ENCODE results near the gene FBXW7. TPM values are rescaled to one million over a fixed set of nuclear protein-coding genes. Genes with fewer than 3 reads are reported as not detected.

The FBXW7 gene
- total and polyA plus RNA-seq, 2 of the 8 experiments (the other 6 are each of a cell fraction or from before 2014, with no cell fraction given): 6.0 to 26.7 TPM

DNA sequence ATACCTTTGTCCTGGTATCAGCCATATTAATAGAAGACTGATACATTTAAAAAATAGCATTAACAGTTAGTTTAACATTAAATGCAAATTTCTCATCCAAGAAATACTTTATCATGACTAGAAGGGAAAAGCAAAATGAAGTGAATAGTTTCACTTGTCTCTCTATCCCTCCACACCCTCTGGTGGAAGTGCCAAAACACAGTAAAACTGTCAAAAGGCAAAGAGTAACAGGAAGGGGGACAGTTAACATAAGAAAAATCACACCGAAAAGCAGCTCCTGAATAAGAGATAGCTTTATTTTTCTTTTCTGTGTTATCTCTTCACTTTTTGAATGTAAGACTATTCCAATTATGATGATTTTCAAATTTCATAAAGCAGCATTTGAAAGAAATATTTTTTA is 187.2 kb downstream of the FBXW7 start (continued):
- TF ChIP-seq CHD7 (IDR thresholded peaks at IDR 0.05; ENCODE audit: insufficient replicate concordance, low read length): no peak
